ENCODE data around the gene PAK5. TPM values are rescaled to one million over a fixed set of nuclear protein-coding genes. Genes with fewer than 3 reads are reported as not detected.

Gene PAK5
- total RNA-seq, 1 experiment from 2014 or later = not detected

GRCh38 chr20:9570612-9571011 is 268.3 kb downstream of the PAK5 start (continued):
- TF ChIP-seq CTCF (IDR thresholded peaks at IDR 0.05 in 2 of 3, conservative IDR thresholded peaks at IDR 0.05 in 1 of 3; ENCODE audit: borderline replicate concordance in 1 of 3, insufficient read depth in 1 of 3, low read depth in 2 of 3, low read length in 2 of 3) (no peak), MAX (IDR thresholded peaks at IDR 0.05) (no peak), SIN3A (IDR thresholded peaks at IDR 0.05; ENCODE audit: low read depth) (no peak), JUND (IDR thresholded peaks at IDR 0.05) (no peak)

- no peak for ATAC-seq
- no TSS peak for BruUV-seq (replicated peaks)
- H3K4me1 ChIP-seq (ENCODE audit: control insufficient read depth in 1 of 2, insufficient read depth in 2 of 2, low read length in 2 of 2) = no peaks in the 10 kb centered on the region
These were observed 271.9 kb downstream of the PAK5 start for GRCh38 chr20:9566977-9567376.

More at GRCh38 chr20:9566977-9567376, 271.9 kb downstream of the PAK5 start:
- Histone ChIP-seq H2AFZ (ENCODE audit: low read depth, low read length, poor library complexity, severe bottlenecking) (no peak overlapping the region), H3K79me2 (ENCODE audit: insufficient read depth, low read length) (no peaks in the 10 kb centered on the region), H3K9me3 (ENCODE audit: control insufficient read depth in 1 of 2, insufficient read depth in 1 of 2, low read depth in 1 of 2, low read length in 2 of 2) (no peaks in the 10 kb centered on the region), H3K27ac (ENCODE audit: low read depth, low read length) (no peak overlapping the region), H3K9ac (ENCODE audit: low read length) (no peak overlapping the region), H4K20me1 (ENCODE audit: insufficient read depth) (no peaks in the 10 kb centered on the region), H3K4me3 (replicated peaks in 1 of 2; ENCODE audit: low read depth in 1 of 2, low read length in 2 of 2) (no peak overlapping the region), H3K4me2 (ENCODE audit: low read length) (no peak overlapping the region), H3K9me2 (ENCODE audit: insufficient read depth) (no peaks in the 10 kb centered on the region), H3K27me3 (ENCODE audit: insufficient read depth, low read length) (peaks cover 25% of the 10 kb centered on the region; the same call in 1 of the 2 replicates), H3K36me3 (ENCODE audit: control insufficient read depth in 1 of 2, insufficient read depth in 2 of 2, low read length in 2 of 2) (no peaks in the 10 kb centered on the region)
- intact Hi-C loops (cut with micrococcal nuclease) = no loop called here
- TF ChIP-seq EZH2 (IDR thresholded peaks at IDR 0.05) (no peak), POLR2AphosphoS5 (IDR thresholded peaks at IDR 0.05; ENCODE audit: low read depth, low read length) (no peak), TCF7L2 (IDR thresholded peaks at IDR 0.05; ENCODE audit: borderline replicate concordance, extremely low read depth, insufficient read depth, insufficient read length) (no peak), POLR2A (IDR thresholded peaks at IDR 0.05; ENCODE audit: borderline replicate concordance, extremely low read depth, insufficient read depth, insufficient read length) (no peak)
- POLR2A ChIA-PET = no interaction called here
- no peak for DNase-seq (ENCODE audit: low read depth, low spot score)
- RAD21 ChIA-PET (ENCODE audit: low non-redundant PET in 1 of 2, low total read pairs in 2 of 2, uncharacterized antibody in 2 of 2, unreplicated experiment in 2 of 2) = no interaction called here
- CTCF ChIA-PET = no interaction called here
